ENCODE data around the gene SEPTIN12.

SEPTIN12 gene

GRCh38 chr16:4767872-4768548 is 20.1 kb downstream of the SEPTIN12 start:
- Histone ChIP-seq H3K27me3 (ENCODE audit: control insufficient read depth, insufficient read depth, low read length) (no peaks in the 10 kb centered on the region), H3K4me1 (peaks cover 6% of the 10 kb centered on the region), H2AFZ (peak overlapping the region; percentile 90), H3K9me3 (ENCODE audit: control insufficient read depth, low read length) (no peaks in the 10 kb centered on the region), H3K9ac (no peak overlapping the region), H3K27ac (peak overlapping the region; percentile 58), H3K4me3 (ENCODE audit: low read depth, low read length) (peak overlapping the region; percentile 57), H3K79me2 (peaks cover 4% of the 10 kb centered on the region), H3K36me3 (ENCODE audit: control insufficient read depth, insufficient read depth, low read length) (no peaks in the 10 kb centered on the region), H3K4me2 (ENCODE audit: low read length) (peak overlapping the region; percentile 90)
- no peak for TF ChIP-seq CTCF (IDR thresholded peaks at IDR 0.05)

GRCh38 chr16:4766875-4767628 is 21.1 kb downstream of the SEPTIN12 start, which contains the start of gene ZNF500:
Gene ZNF500, minus strand, starts transcription at chr16:4767162. Its CDS starts 1,184 bp downstream, at chr16:4765978.
- no peaks in the 10 kb centered on the region for H3K27me3 ChIP-seq (ENCODE audit: control insufficient read depth, insufficient read depth, low read length)
- peak within 1 kb of the TSS; percentile 85 for H3K4me3 ChIP-seq (ENCODE audit: low read depth, low read length)
- peak within 1 kb of the TSS; percentile 96 for H3K9ac ChIP-seq
- no peaks in the 10 kb centered on the region for H3K9me3 ChIP-seq (ENCODE audit: control insufficient read depth, low read length)
- H3K27ac ChIP-seq: peak within 1 kb of the TSS; percentile 71
- peaks cover 6% of the 10 kb centered on the region for H3K4me1 ChIP-seq
- peaks cover 4% of the 10 kb centered on the region for H3K79me2 ChIP-seq
- peak within 1 kb of the TSS; percentile 96 for H2AFZ ChIP-seq
- no peak for TF ChIP-seq CTCF (IDR thresholded peaks at IDR 0.05)
- H3K4me2 ChIP-seq (ENCODE audit: low read length): peak within 1 kb of the TSS; percentile 90
- no peaks in the 10 kb centered on the region for H3K36me3 ChIP-seq (ENCODE audit: control insufficient read depth, insufficient read depth, low read length)

GRCh38 chr16:4765511-4766474 is 22.4 kb downstream of the SEPTIN12 start:
- H3K27me3 ChIP-seq (ENCODE audit: control insufficient read depth, insufficient read depth, low read length): no peaks in the 10 kb centered on the region
- H3K4me1 ChIP-seq: peaks cover 6% of the 10 kb centered on the region
- peak overlapping the region; percentile 71 for H3K27ac ChIP-seq
- peak overlapping the region; percentile 88 for H3K4me2 ChIP-seq (ENCODE audit: low read length)
- no peaks in the 10 kb centered on the region for H3K36me3 ChIP-seq (ENCODE audit: control insufficient read depth, insufficient read depth, low read length)
- H3K4me3 ChIP-seq (ENCODE audit: low read depth, low read length): peak overlapping the region; percentile 85
- peak overlapping the region; percentile 96 for H2AFZ ChIP-seq
- TF ChIP-seq CTCF (IDR thresholded peaks at IDR 0.05): no peak
- H3K9me3 ChIP-seq (ENCODE audit: control insufficient read depth, low read length): no peaks in the 10 kb centered on the region
- H3K79me2 ChIP-seq: peaks cover 4% of the 10 kb centered on the region
- H3K9ac ChIP-seq: no peak overlapping the region

GRCh38 chr16:4763791-4764190 is 24.4 kb downstream of the SEPTIN12 start:
- no peaks in the 10 kb centered on the region for H3K36me3 ChIP-seq (ENCODE audit: control insufficient read depth, insufficient read depth, low read length)
- H3K9ac ChIP-seq: no peak overlapping the region
- no peaks in the 10 kb centered on the region for H3K4me1 ChIP-seq
- no peaks in the 10 kb centered on the region for H3K9me3 ChIP-seq (ENCODE audit: control insufficient read depth, low read length)
- no peak overlapping the region for H3K4me3 ChIP-seq (ENCODE audit: low read depth, low read length)
- peaks cover 4% of the 10 kb centered on the region for H3K79me2 ChIP-seq
- no peak overlapping the region for H3K27ac ChIP-seq
- TF ChIP-seq CTCF (IDR thresholded peaks at IDR 0.05): no peak
- H3K4me2 ChIP-seq (ENCODE audit: low read length): no peak overlapping the region
- no peak overlapping the region for H2AFZ ChIP-seq
- no peaks in the 10 kb centered on the region for H3K27me3 ChIP-seq (ENCODE audit: control insufficient read depth, insufficient read depth, low read length)

Data from parathyroid adenoma (tissue), 2 donors.